NCI-H146 (cell line): ENCODE data around the gene ETNK1.
A peak's percentile ranks its signal among the peaks of the same experiment; 100 is the strongest.

Source experiments
- DNase-seq: peaks from one replicate; lab custom pipeline; 2025; lab: John Stamatoyannopoulos, UW

The ETNK1 gene

DNA sequence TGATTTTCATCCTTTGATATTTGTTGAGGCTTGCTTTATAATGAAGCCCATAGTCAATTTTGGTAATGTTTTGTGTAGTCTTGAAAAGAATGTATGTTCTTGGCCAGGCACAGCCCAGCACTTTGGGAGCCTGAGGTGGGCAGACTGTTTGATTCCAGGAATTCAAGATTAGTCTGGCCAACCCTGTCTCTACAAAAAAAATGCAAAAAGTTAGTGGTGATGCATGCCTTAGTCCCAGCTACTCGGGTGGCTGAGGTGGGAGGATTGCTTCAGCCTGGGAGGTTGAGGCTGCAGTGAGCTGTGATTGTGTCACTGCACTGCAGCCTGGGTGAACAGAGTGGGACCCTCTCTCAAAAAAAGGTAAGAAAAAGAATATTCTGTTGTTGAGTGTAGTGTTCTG, 10.8 kb downstream of the ETNK1 start:
- no peak for DNase-seq

DNA sequence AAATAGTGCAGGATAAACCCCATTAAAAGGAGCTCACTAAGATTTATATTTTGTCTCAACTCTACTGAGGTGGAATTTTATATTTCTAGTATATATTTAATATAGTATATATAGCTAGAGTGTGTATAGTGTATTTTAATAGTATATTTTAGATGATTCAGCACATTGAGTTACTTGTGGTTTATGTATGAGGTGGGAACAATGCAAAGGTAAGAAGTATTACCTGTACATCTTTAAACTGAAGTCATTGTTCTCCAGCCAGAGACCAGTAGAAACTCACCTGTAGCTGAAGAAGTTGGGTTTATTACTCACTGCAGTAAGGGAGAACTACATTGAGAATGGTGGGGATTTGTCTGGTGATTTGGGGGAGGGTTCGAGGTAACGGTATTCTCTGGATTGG, 15.9 kb downstream of the ETNK1 start:
- no peak for DNase-seq

DNA sequence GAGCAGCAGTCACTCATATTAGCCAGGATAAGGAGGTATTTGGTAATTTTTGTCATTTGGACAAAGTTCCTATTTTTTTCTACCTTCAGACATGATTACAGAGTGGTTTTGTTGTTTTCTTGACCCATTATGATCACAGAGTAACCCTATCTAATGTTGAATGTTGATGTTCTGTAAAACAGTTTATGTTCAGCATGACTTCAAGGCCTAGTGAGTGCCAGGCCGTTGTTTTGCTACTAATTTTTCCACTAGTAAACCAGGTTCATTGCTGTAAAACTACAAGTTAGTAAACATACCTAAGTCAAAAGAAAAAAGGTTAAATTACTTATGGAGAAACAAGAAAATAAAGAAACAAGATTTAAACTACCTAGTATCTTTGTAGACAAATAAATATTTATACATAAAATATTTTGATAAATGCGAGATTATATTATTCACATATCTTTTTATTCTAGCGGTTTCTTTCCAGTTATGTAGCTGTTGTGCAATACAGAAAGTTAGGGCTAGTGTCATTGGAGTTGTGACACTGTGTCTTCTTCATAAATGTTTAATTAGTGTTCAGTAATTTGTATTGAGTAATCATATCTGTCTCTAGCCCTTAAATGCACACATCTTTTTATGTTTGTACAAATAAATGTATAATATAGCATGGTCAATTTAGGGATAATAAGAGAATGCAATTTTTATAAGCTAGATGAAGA, 16.5 kb downstream of the ETNK1 start:
- DNase-seq = no peak

DNA sequence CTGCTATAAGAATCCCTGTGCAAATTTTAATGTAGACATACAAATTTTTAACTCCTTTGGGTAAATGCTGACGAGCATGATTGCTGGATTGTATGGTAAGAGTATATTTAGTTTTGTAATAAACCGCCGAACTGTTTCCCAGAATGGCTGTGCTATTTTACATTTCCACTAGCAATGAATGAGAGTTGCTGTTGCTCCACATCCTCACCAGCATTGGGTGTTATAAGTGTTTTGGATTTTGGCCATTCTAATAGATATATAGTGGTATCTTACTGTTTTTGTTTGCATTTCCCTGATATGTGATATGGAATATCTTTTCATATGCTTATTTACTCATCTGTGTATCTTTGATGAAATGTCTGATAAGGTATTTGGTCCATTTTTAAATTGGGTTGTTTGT, 23.7 kb downstream of the ETNK1 start:
- DNase-seq = no peak

DNA sequence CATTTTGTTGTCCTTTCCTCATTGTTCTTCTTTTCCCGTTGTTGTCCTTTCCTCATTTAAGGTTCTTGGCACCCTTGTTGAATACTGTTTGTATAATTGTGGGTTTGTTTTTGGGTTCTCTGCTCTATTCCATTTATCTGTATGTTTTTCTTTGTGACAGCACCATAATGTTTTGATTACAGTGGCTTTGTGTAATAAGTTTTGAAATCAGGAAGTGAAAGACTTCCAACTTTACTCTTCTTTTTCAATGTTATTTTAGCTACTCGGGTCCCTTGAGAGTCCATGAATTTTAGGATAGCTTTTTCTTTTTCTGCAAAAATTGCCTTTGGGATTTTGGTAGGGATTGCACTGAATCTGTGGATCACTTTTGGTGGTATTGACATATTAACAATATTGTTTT, 28.1 kb downstream of the ETNK1 start:
- no peak for DNase-seq

DNA sequence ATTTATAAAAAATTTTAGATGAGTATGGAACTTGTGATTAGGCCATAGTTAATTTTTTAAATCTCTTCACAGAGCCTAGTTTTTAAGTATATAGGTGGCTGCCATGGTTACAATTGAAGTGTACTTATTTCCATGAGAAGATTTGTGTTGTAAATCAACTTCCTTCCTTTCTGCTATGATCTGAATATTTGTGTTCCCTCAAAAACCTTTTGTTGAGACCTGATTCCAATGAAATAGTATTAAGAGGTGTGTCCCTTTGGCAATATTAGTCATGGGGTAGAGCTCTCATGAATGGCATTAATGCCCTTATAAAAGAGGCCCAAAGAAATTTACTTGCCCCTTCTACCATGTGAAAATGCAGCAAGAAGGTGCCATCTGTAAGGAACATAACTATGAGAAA, 28.8 kb downstream of the ETNK1 start:
- no peak for DNase-seq

DNA sequence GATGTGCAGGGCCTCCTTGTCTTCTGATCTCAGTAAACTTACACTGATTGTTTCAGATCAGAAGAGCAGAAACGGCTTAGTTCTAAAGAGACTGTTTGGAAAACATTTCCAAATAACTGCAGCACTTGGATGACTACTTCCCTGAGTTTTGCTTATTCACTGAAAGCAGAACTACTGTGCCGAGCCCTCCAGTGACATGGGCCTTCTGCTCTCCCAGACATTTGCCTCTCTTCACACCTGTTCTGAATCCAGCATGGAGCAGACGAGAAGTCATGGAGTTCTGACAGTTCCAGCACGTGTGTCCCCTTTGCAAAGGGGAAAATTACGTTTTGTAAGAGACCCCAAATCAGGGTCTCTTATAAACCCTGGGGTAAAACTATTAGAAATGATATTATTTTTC, 31.4 kb downstream of the ETNK1 start:
- DNase-seq = no peak

DNA sequence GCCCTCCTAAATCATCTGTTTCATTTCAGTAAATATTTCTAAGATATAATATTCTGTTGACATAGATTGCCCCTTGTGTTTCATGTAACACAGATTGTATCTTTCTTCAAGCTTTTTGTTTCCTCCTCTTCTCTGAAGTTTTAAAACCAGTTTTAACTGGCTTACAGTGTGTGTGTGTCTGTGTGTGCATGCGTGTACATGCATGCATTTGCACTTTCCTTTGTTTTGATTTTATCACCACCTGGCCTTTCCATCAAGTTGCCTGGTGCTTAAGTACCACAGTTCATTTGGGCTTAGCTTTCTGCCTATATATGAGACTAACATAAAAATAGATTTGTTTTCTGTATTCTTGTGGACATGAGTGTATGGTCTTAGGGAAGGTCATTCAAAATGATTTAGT, 31.9 kb downstream of the ETNK1 start:
- DNase-seq = no peak

DNA sequence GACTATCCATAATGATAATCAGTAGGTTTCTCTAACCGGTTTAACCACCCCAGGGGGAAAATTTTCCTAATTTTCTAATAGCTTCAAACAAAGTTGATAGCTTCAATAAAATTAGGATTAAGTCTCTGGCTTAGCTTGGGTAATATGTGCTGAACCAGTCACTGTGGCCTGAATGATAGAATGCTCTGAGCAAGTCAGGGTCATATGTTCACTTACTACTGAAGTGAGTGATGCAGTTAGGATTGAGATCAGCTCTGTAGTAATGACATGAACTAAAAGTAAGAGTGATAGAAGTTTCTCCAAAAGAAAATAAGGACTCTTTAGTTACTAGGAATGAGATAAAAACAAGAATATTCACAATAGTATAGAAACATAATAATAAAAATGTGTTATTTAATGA, 32.6 kb downstream of the ETNK1 start:
- DNase-seq = no peak

DNA sequence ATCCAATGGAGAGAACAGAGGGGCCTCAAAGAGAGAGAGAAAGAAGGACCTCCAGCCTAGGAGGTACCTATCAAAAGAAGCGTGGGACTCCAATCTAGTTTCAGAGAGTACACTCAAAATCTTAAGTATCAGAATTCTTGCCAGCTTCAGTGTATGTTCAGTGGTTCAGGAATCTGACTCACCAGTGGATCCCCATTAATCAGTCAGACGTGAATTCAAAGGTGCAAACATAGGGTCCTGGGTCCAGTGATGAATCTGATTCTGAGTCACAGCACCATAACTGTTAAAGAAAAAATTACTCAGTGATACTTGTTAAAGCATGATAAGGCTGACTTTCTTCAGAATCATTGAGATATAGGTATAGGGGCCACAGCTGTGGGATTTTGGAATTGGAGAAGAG, 33.2 kb downstream of the ETNK1 start:
- no peak for DNase-seq

DNA sequence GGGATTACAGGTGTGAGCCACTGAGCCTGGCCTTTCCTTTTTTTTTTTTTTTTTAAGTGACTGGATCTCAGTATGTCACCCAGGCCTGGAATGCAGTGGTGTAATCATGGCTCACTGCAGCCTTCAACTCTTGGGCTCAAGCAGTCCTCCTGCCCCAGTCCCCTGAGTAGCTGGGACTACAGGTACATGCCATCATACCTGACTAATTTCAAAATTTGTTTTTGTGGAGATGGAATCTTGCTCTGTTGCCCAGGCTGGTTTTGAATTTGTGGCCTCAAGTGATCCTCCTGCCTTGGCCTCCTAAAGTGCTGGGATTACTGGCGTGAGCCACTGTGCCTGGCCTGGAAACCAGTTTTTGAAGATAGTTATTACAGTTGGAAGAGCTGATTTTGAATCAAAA, 37.4 kb downstream of the ETNK1 start:
- no peak for DNase-seq

DNA sequence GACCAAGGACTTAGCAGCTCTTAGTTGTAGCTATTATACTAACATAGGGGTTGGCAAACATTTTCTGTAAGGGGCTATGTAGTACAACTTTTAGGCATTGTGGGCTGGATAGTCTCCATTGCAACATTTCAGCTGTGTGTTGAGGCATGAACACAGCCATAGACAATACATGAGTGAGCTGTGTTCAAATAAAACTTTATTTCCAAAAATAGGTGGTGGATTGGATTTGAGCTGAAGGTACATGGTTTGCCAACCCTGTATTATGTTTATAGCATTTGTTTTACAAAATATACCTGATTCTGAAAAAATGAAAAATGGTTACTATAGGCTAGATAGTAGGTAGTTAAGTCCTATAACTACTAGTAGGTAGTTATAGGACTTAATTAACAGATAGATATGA, 40.5 kb downstream of the ETNK1 start:
- no peak for DNase-seq

DNA sequence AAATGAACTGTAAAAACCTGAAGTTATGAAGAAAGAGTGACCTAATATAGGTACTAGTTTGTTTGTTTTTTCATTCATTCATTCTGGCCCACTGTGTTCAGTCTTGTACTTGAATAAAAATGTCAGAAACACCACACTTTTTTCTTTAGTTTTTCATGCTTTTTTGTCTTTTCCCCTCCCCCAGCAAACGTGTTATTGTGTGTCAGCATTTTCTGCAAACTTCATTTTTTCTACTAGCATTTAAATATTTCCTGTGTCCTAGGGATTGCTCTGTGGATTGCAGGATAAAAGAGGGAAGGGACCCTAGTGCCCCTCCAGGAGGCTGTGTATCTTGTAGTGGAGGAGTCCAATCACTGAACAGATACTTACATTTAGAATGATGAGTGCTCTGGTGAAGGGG, 42.2 kb downstream of the ETNK1 start:
- DNase-seq = no peak

DNA sequence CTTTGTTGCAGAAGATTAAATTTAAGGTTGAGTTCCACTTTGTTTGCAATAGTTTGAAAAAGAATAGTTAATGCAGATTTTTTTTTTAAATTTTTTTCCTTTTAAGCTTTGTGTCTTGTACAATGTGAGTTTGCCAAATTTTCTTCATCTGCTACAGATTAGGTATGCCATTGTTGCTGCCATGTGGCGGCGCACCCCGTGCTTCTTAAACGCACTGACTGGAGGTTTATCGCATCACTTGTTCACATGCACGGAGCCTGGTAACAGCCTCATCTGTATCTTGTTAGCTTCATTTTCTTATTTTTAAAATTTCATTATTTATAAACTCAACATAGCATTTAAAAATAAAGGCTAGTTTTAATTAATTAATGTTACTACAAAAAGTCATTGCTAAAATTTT, 43.5 kb downstream of the ETNK1 start:
- no peak for DNase-seq

DNA sequence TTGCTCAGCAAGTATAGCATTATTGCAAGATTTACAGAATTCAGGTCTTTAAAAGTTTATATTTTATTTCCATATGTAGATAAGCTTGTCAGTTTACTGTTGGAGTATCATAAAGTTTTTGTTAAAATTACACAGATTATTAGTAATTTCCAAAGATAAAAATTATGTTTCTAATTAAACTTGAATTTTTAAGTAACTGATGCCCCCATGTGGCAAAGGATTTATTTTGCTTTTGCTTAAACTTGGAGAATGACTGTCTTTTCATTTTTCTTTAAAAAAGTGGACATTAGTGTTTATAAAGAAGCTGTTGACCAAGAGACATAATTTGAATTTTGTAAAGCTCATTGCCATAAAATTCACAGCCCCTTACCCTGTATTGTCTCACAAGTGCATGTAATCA, 45.8 kb downstream of the ETNK1 start:
- no peak for DNase-seq

DNA sequence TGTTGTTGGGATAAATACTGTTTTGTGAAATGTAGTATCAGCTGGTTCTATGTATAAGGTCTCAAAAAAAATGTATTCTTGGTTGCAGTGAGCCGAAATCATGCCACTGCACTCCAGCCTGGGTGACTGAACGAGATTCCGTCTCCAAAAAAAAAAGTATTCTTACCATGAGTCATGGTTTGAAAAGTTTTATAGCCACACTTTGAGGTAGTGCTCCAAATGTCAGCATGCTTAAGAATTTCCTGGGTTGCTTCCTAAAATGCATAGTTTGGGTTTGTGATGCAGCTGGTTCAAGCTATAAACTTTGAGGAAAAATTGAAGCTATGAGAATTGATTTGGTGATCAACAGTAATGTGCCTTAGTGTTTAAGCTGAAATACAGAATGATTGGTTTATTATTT, 48.0 kb downstream of the ETNK1 start:
- no peak for DNase-seq

DNA sequence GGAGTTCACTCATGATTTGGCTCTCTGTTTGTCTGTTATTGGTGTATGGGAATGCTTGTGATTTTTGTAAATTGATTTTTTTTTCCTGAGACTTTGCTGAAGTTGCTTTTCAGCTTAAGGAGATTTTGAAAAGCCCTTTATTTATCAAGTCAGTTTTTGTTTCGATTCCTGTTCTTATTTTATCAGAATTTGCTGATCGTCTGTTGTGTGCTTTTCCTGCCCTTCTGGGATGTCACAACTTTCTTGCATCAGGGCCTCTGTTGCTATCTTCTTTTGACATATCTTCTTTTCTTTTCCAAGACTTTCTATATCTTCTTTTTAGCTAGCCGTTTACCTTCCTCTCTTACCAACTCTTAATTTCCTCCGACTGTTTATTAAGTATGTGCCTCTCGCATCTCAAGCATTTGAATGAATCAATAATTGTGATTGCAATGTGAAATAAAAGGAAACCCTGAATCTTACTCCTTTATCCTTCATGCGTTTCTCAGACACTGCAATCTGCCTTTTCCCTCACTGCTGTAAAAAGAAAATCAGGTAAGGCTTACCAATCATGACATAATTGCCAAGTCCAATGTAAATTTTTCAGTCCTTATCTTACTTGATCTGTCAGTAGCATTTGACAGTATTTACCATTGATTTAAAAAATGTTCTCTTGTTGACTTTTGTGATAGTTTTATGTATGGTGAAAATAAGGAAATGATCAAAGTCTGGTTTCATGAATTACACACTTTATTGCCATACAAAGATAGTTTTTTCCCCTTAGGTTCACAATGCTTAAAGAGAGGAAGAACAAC, 53.0 kb downstream of the ETNK1 start:
- DNase-seq = no peak

DNA sequence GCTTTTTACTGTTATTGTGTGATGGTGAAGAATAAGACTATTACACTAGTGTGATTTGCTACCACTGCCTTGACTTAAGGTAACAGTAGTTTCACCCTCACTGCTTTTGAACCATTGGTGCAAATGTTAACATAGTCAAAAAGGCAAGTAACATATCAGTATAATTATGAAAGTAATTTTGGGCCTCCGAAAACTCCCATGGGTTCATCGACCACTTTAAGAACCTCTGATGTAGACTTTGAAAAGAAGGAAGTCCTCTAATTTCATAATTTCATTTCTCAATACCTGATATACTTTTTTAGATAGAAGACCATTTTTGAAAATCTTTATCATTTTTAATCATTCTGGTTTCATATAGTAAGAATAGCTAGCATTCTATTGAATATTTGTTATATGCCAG, 57.7 kb downstream of the ETNK1 start:
- no peak for DNase-seq

DNA sequence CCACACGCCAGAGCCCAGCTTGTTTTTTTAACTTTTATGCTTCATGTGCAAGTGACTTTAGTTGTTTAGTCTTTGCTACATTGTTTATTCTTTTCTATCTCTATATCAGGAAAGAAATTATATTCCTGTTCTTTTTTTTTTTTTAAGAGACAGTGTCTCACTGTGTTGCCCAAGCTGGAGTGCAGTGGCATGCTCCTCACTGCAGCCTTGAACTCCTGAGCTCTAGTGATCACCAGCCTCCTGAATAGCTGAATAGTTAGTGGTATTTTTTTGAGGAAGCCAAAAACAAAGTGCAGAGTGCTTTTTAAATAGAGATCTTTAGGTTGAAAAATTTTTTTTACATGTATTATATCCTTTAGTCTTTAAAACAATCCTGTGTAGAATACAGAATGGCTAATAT, 58.2 kb downstream of the ETNK1 start:
- no peak for DNase-seq

DNA sequence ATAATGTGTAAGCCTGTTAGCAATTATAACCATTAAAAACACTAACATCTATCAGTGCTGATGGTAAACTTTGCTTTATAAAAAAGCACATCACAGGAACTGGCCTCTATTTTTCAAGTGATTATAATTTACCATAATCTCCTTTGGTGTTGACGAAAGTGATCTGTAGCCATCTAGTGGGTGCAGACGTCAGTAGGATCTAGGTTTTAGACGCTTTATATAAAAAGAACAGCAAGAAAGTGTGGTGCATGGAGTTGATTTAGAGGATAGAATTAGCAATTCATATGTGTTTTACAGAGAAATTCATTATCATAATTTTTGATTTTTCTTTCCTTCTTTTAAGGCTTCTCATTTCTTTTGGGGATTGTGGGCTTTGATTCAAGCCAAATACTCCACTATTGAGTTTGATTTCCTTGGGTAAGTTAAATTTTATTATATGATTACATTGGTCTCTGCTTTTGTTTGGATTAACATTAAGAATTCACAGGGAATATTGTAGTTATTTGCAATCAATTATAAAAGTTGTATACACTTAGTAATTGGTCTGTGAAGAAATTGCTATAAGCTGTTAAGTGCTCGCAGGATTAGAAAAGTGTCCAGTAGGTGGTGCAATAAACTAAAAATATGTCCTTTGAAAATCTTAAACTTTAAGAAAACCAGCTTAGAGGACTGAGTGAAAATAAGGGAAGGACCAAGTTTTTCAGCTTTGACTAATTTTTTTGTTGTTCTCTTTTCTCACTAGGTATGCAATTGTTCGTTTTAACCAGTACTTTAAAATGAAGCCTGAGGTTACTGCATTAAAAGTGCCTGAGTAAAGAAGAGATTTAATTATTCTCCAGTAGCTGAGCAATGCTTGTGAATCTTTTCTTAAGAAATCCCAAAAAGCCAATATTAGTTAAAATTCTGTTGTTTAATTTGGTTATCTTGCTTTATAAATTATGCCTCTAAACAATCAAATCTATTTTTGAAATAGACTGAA, 59.5 kb downstream of the ETNK1 start:
- peak; percentile 39 for DNase-seq

DNA sequence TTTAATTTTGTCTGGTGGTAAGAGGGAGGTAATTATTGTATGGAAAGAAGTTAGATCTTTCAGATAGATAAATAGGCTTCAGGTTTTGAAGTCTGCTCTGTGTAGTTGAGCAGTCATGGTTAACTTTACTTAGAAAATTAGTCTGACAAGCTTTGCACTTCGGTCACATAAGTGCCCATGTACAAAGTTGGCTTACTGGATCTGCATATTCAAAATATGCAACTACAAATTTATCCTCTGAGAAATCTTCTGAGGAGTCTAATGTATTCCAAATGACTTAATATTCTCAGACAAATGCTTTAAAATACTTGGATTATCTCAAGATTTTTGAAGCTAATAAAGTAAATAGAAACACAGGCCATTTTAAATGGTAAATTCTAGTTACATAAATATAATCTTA, 61.2 kb downstream of the ETNK1 start:
- DNase-seq = no peak

DNA sequence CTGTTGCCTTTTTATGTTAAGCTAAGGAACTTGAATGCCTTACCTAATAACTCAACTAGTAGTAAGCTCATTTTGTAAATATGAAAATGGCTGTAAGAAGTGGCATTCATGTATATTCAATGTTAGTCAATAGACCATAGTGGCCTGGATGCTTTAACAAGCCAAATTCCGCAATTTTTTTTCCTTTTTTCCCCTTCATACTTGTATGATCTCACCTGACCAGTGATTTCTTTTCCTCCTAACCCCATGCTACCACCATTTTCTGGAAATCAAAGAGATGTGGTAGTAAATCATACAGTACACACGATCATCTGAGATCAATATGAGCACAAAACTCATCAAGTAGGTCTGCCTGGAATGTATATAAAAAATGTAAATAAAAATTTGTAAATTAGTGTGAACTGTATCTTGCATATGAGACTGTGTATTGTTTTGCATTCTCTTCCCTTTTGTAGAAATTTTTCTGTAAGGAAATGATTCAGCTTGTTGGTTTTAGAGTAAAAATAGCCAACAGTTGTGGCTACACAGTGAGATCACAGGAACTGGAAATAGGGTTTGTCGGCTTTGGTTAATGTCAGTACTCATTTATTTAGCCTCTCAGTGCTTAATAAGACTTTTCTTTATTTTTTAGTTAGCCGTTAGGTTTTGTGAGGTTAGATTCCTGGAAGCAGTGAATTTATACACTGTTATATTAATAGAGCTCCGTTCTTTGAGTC, 62.5 kb downstream of the ETNK1 start:
- DNase-seq = no peak
